ENCODE measurements around the gene TBC1D19.

The TBC1D19 gene

GRCh38 chr4:26746802-26747213 lies 162.9 kb downstream of the TBC1D19 start:
- peak; percentile 37 to 53 for DNase-seq

- DNase-seq: no peak
These were observed 164.9 kb downstream of the TBC1D19 start for GRCh38 chr4:26748811-26749210.

GRCh38 chr4:26749867-26750266 lies 166.0 kb downstream of the TBC1D19 start:
- DNase-seq: no peak

- DNase-seq: no peak
These were observed 167.1 kb downstream of the TBC1D19 start for GRCh38 chr4:26751004-26751403.

- no peak for DNase-seq
These were observed 168.0 kb downstream of the TBC1D19 start for GRCh38 chr4:26751838-26752237.

- no peak for DNase-seq
These were observed 169.3 kb downstream of the TBC1D19 start for GRCh38 chr4:26753187-26753586.

- no peak for DNase-seq
These were observed 169.7 kb downstream of the TBC1D19 start for GRCh38 chr4:26753617-26754016.

- DNase-seq: no peak
These were observed 173.9 kb downstream of the TBC1D19 start for GRCh38 chr4:26757751-26758150.

- no peak for DNase-seq
These were observed 175.0 kb downstream of the TBC1D19 start for GRCh38 chr4:26758899-26759298.

GRCh38 chr4:26762650-26763049 lies 178.8 kb downstream of the TBC1D19 start:
- DNase-seq: no peak

- no peak for DNase-seq
These were observed 179.2 kb downstream of the TBC1D19 start for GRCh38 chr4:26763063-26763462.

- DNase-seq: no peak
These were observed 179.8 kb downstream of the TBC1D19 start for GRCh38 chr4:26763648-26764047.

GRCh38 chr4:26764231-26764630 lies 180.3 kb downstream of the TBC1D19 start:
- no peak for DNase-seq

GRCh38 chr4:26765515-26765914 lies 181.6 kb downstream of the TBC1D19 start:
- DNase-seq: no peak

GRCh38 chr4:26766141-26766540 lies 182.3 kb downstream of the TBC1D19 start:
- no peak for DNase-seq

GRCh38 chr4:26772096-26772873 lies 188.4 kb downstream of the TBC1D19 start:
- DNase-seq: no peak

- DNase-seq: no peak
These were observed 195.3 kb downstream of the TBC1D19 start for GRCh38 chr4:26779224-26779623.

GRCh38 chr4:26779674-26780073 lies 195.8 kb downstream of the TBC1D19 start:
- no peak for DNase-seq

GRCh38 chr4:26780539-26780938 lies 196.7 kb downstream of the TBC1D19 start:
- DNase-seq: no peak

- no peak for DNase-seq
These were observed 198.4 kb downstream of the TBC1D19 start for GRCh38 chr4:26782168-26782829.

GRCh38 chr4:26782830-26783202 lies 198.9 kb downstream of the TBC1D19 start:
- no peak for DNase-seq

GRCh38 chr4:26784207-26784865 lies 200.5 kb downstream of the TBC1D19 start:
- no peak for DNase-seq

GRCh38 chr4:26785312-26785711 lies 201.4 kb downstream of the TBC1D19 start:
- DNase-seq: no peak

GRCh38 chr4:26785810-26786209 lies 201.9 kb downstream of the TBC1D19 start:
- DNase-seq: no peak
